Astrocyte of the cerebellum (primary cell): ENCODE data around the gene TRIM44.
"Not testable (repeated sequence)": the region's sequence is repeated elsewhere in the genome, so short reads cannot be mapped to it uniquely, and the experiment has no call there.

Experiments
- DNase-seq: peaks from one replicate; pipeline ENCODE4 v3.0.0-alpha.2; 2011; ENCODE audit warnings: low read depth
- H3K4me3 ChIP-seq: 2 replicates; pipeline ENCODE4 v1.5.1; 2011; ENCODE audit warnings: mild to moderate bottlenecking, low read depth, low read length, moderate library complexity
- CTCF ChIP-seq: IDR thresholded peaks from 2 replicates; pipeline ENCODE4 v1.5.1; 2012; ENCODE audit warnings: low read length, low read depth, moderate library complexity, mild to moderate bottlenecking; ENCODE audit errors: missing control alignments
- in situ Hi-C: cut with HindIII; loops from 2 replicates; pipeline ENCODE4 v1.10.0; 2017; ENCODE audit warnings: low sequenced_read_pairs

Gene TRIM44

GRCh38 chr11:35823742-35824298 lies 161.2 kb downstream of the TRIM44 start:
- H3K4me3 ChIP-seq, result no peak overlapping the region
- in situ Hi-C loops, result loop anchor here (25.0 kb wide), 2 partner anchors 187 to 638 kb away; no protein-coding TSS in a partner anchor
- no peak for DNase-seq
- TF ChIP-seq CTCF, result no peak

GRCh38 chr11:35825386-35825785 lies 162.8 kb downstream of the TRIM44 start:
- H3K4me3 ChIP-seq, result no peak overlapping the region
- TF ChIP-seq CTCF, result no peak
- in situ Hi-C loops, result no loop called here
- no peak for DNase-seq

GRCh38 chr11:35826006-35826405 lies 163.4 kb downstream of the TRIM44 start:
- no peak for TF ChIP-seq CTCF
- in situ Hi-C loops, result no loop called here
- DNase-seq, result no peak
- H3K4me3 ChIP-seq, result no peak overlapping the region

- no peak for DNase-seq
- no peak for TF ChIP-seq CTCF
- no peak overlapping the region for H3K4me3 ChIP-seq
- in situ Hi-C loops, result no loop called here
Observed at GRCh38 chr11:35826949-35827348, 164.4 kb downstream of the TRIM44 start.

GRCh38 chr11:35836205-35836604 lies 173.6 kb downstream of the TRIM44 start:
- no peak for DNase-seq
- in situ Hi-C loops, result no loop called here
- no peak overlapping the region for H3K4me3 ChIP-seq
- TF ChIP-seq CTCF, result no peak

- in situ Hi-C loops, result no loop called here
- peak; percentile 9 for DNase-seq
- TF ChIP-seq CTCF, result no peak
- no peak overlapping the region for H3K4me3 ChIP-seq
Observed at GRCh38 chr11:35838071-35838470, 175.5 kb downstream of the TRIM44 start.

- H3K4me3 ChIP-seq, in situ Hi-C loops: not testable (repeated sequence)
Observed at GRCh38 chr11:35838697-35839367, 176.3 kb downstream of the TRIM44 start.

More at GRCh38 chr11:35838697-35839367, 176.3 kb downstream of the TRIM44 start:
- DNase-seq, result not testable (repeated sequence)
